IPS-18a (cell line): ENCODE measurements around the gene PLTP.

ENCODE experiments used
- H3K27ac ChIP-seq: one replicate; pipeline ENCODE4 v1.5.1; 2013; ENCODE audit warnings: low read length
- H3K27me3 ChIP-seq: one replicate; pipeline ENCODE4 v1.6.1; 2013; ENCODE audit warnings: mild to moderate bottlenecking, low read length; ENCODE audit not compliant: control insufficient read depth, insufficient read depth
- H3K36me3 ChIP-seq: one replicate; pipeline ENCODE4 v1.6.1; 2013; ENCODE audit warnings: low read depth, low read length; ENCODE audit not compliant: control insufficient read depth
- H3K4me1 ChIP-seq: one replicate; pipeline ENCODE4 v1.6.1; 2013; ENCODE audit warnings: low read depth, low read length; ENCODE audit not compliant: control insufficient read depth
- H3K4me3 ChIP-seq: one replicate; pipeline ENCODE4 v1.5.1; 2013; ENCODE audit warnings: low read length
- H3K9ac ChIP-seq: one replicate; pipeline ENCODE4 v1.6.1; 2013; ENCODE audit warnings: mild to moderate bottlenecking, low read length, moderate library complexity
- H3K9me3 ChIP-seq: one replicate; pipeline ENCODE4 v1.6.1; 2013; ENCODE audit warnings: low read depth, low read length; ENCODE audit not compliant: control insufficient read depth

PLTP gene

DNA sequence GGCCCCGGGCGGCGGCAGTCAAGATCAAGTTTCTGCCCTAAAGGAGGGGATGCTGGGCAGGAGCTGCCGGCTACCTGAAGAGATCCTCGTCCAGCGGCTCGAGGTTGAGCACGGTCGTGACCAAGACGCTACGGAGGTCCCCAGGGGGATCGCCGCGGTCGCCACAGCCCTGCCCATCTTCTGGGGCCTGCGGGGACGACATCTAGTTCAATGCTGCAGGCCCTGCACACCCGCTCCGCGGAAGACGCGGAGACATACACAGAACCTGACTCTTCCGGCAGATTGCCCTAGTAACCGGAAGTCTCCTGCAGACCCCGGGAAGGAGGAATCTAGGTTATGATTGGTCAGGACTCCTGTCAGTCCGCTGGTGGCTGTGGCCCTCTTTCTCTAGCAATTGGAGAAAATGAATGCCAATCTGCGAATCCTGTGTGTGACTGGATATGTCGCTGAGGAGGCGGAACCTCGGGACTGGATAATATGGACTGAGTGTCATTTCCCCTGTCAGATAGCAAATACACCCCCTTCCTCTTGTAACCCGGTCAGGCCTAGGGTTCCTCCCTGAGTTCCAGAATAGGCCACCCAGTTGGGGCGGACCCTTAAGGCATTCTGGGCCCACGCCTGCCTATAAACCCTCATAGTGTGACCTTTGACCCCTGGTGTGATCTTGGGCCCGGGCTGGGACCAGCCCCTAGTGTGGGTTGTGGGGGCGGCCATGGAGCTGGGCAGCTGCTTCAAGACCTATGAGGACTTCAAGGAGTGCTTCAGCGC lies 54.7 kb downstream of the PLTP start, which contains the start of the genes ACOT8 and ZSWIM3:
Gene ACOT8, minus strand, starts transcription at position 279 of the 768 bp plus-strand sequence. Its CDS starts 77 bp downstream, at position 202.
Gene ZSWIM3, plus strand, starts transcription at position 501 of the 768 bp plus-strand sequence. Its CDS starts 212 bp downstream, at position 713.
- Histone ChIP-seq H3K9me3 (no peaks in the 10 kb centered on the region), H3K9ac (peak within 1 kb of the TSS; percentile 43), H3K27ac (no peak within 1 kb of the TSS), H3K4me1 (peaks cover 25% of the 10 kb centered on the region), H3K27me3 (no peaks in the 10 kb centered on the region), H3K36me3 (no peaks in the 10 kb centered on the region), H3K4me3 (peak within 1 kb of the TSS; percentile 70)

GRCh38 chr20:45853484-45853883 lies 58.5 kb downstream of the PLTP start:
- H3K4me3 ChIP-seq = peak overlapping the region; percentile 17
- no peaks in the 10 kb centered on the region for H3K9me3 ChIP-seq
- H3K4me1 ChIP-seq = peaks cover 15% of the 10 kb centered on the region
- no peak overlapping the region for H3K27ac ChIP-seq
- H3K9ac ChIP-seq = no peak overlapping the region
- no peaks in the 10 kb centered on the region for H3K36me3 ChIP-seq
- H3K27me3 ChIP-seq = no peaks in the 10 kb centered on the region

DNA sequence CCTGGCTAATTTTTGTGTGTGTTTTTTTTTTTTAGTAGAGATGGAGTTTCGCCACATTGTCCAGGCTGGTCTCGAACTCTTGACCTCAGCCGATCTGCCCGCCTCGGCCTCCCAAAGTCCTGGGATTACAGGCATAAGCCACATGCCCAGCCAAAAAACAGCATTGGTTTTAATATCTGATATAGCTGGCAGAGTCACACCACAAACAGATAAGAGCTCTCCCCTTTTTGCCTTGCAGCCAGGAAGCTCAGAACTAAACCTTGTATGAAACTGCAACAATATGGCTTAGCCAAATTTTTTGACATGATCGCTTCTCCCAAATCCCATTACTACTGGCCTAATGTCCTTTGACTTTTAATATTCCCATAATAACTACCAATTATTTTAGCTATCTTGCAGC lies 59.6 kb downstream of the PLTP start:
- H3K27me3 ChIP-seq = no peaks in the 10 kb centered on the region
- H3K36me3 ChIP-seq = peaks cover 5% of the 10 kb centered on the region
- no peak overlapping the region for H3K27ac ChIP-seq
- no peak overlapping the region for H3K9ac ChIP-seq
- no peaks in the 10 kb centered on the region for H3K9me3 ChIP-seq
- H3K4me1 ChIP-seq = peaks cover 10% of the 10 kb centered on the region
- no peak overlapping the region for H3K4me3 ChIP-seq

GRCh38 chr20:45851501-45851900 lies 60.5 kb downstream of the PLTP start:
- Histone ChIP-seq H3K36me3 (peaks cover 5% of the 10 kb centered on the region), H3K27me3 (no peaks in the 10 kb centered on the region), H3K9ac (no peak overlapping the region), H3K9me3 (no peaks in the 10 kb centered on the region), H3K4me1 (peaks cover 10% of the 10 kb centered on the region), H3K4me3 (no peak overlapping the region), H3K27ac (no peak overlapping the region)

GRCh38 chr20:45850926-45851325 lies 61.0 kb downstream of the PLTP start:
- Histone ChIP-seq H3K27ac (no peak overlapping the region), H3K4me1 (peaks cover 10% of the 10 kb centered on the region), H3K27me3 (no peaks in the 10 kb centered on the region), H3K9ac (no peak overlapping the region), H3K4me3 (no peak overlapping the region), H3K36me3 (peaks cover 8% of the 10 kb centered on the region), H3K9me3 (no peaks in the 10 kb centered on the region)

GRCh38 chr20:45850238-45850637 lies 61.7 kb downstream of the PLTP start:
- Histone ChIP-seq H3K4me1 (peaks cover 10% of the 10 kb centered on the region), H3K9me3 (no peaks in the 10 kb centered on the region), H3K36me3 (peaks cover 8% of the 10 kb centered on the region), H3K4me3 (no peak overlapping the region), H3K9ac (no peak overlapping the region), H3K27me3 (no peaks in the 10 kb centered on the region), H3K27ac (no peak overlapping the region)

GRCh38 chr20:45848969-45849582 lies 62.9 kb downstream of the PLTP start:
- H3K4me1 ChIP-seq = peaks cover 10% of the 10 kb centered on the region
- H3K27ac ChIP-seq = no peak overlapping the region
- H3K9ac ChIP-seq = no peak overlapping the region
- no peaks in the 10 kb centered on the region for H3K27me3 ChIP-seq
- H3K36me3 ChIP-seq = peaks cover 14% of the 10 kb centered on the region
- no peaks in the 10 kb centered on the region for H3K9me3 ChIP-seq
- no peak overlapping the region for H3K4me3 ChIP-seq
